ENCODE data around the gene EHMT1.

Gene EHMT1

GRCh38 chr9:137758067-137758466, 139.3 kb downstream of the EHMT1 start:
- TF ChIP-seq ARNTL (CRISPR knock-in tag; IDR thresholded peaks at IDR 0.05; ENCODE audit: borderline replicate concordance, low read depth) (no peak), ZNF8 (CRISPR knock-in tag; IDR thresholded peaks at IDR 0.05) (no peak), RARB (CRISPR knock-in tag; IDR thresholded peaks at IDR 0.05) (no peak), CREB5 (CRISPR knock-in tag; IDR thresholded peaks at IDR 0.05; ENCODE audit: low read depth) (no peak), ZFP30 (CRISPR knock-in tag; IDR thresholded peaks at IDR 0.05) (no peak), CSDC2 (CRISPR knock-in tag; IDR thresholded peaks at IDR 0.05) (no peak)
- ATAC-seq, result no peak

GRCh38 chr9:137759117-137759516, 140.3 kb downstream of the EHMT1 start:
- no peak for ATAC-seq
- no peak for TF ChIP-seq SNAI2 (CRISPR knock-in tag; IDR thresholded peaks at IDR 0.05)
- TF ChIP-seq GLIS3 (CRISPR knock-in tag; IDR thresholded peaks at IDR 0.05), result no peak
- TF ChIP-seq ESRRG (CRISPR knock-in tag; IDR thresholded peaks at IDR 0.05), result no peak
- TF ChIP-seq PATZ1 (CRISPR knock-in tag; IDR thresholded peaks at IDR 0.05; ENCODE audit: borderline replicate concordance), result no peak
- no peak for TF ChIP-seq ZC3H10 (CRISPR knock-in tag; IDR thresholded peaks at IDR 0.05)
- no peak for TF ChIP-seq ZNF8 (CRISPR knock-in tag; IDR thresholded peaks at IDR 0.05)
- no peak for TF ChIP-seq TOX (CRISPR knock-in tag; IDR thresholded peaks at IDR 0.05; ENCODE audit: borderline replicate concordance)
- no peak for TF ChIP-seq CREB5 (CRISPR knock-in tag; IDR thresholded peaks at IDR 0.05; ENCODE audit: low read depth)

- no peak for TF ChIP-seq CSDC2 (CRISPR knock-in tag; IDR thresholded peaks at IDR 0.05)
- TF ChIP-seq PATZ1 (CRISPR knock-in tag; IDR thresholded peaks at IDR 0.05; ENCODE audit: borderline replicate concordance), result no peak
- TF ChIP-seq TCF4 (CRISPR knock-in tag; IDR thresholded peaks at IDR 0.05; ENCODE audit: borderline replicate concordance), result no peak
- TF ChIP-seq ARNTL (CRISPR knock-in tag; IDR thresholded peaks at IDR 0.05; ENCODE audit: borderline replicate concordance, low read depth), result no peak
- no peak for TF ChIP-seq CSRNP3 (CRISPR knock-in tag; IDR thresholded peaks at IDR 0.05)
- TF ChIP-seq SNAI2 (CRISPR knock-in tag; IDR thresholded peaks at IDR 0.05), result no peak
- no peak for TF ChIP-seq ZNF565 (CRISPR knock-in tag; conservative IDR thresholded peaks at IDR 0.05; ENCODE audit: low read depth)
- TF ChIP-seq ZFP3 (CRISPR knock-in tag; IDR thresholded peaks at IDR 0.05), result no peak
- no peak for TF ChIP-seq GLIS3 (CRISPR knock-in tag; IDR thresholded peaks at IDR 0.05)
- TF ChIP-seq ZNF70 (CRISPR knock-in tag; IDR thresholded peaks at IDR 0.05), result no peak
- TF ChIP-seq TOX (CRISPR knock-in tag; IDR thresholded peaks at IDR 0.05; ENCODE audit: borderline replicate concordance), result no peak
- TF ChIP-seq OSR1 (CRISPR knock-in tag; IDR thresholded peaks at IDR 0.05), result no peak
- no peak for TF ChIP-seq ISL1 (CRISPR knock-in tag; IDR thresholded peaks at IDR 0.05)
- TF ChIP-seq POU6F1 (CRISPR knock-in tag; IDR thresholded peaks at IDR 0.05; ENCODE audit: borderline replicate concordance, low read depth), result no peak
- TF ChIP-seq ZFP30 (CRISPR knock-in tag; IDR thresholded peaks at IDR 0.05), result no peak
- ATAC-seq, result no peak
Measured at GRCh38 chr9:137759649-137760321, 141.0 kb downstream of the EHMT1 start.
